ENCODE data around the gene TAMALIN.

TAMALIN gene

GRCh38 chr12:52003591-52003990 lies 3.2 kb upstream of the TAMALIN start:
- H3K27ac Mint-ChIP-seq = peak overlapping the region; percentile 63
- H3K27me3 Mint-ChIP-seq = peaks cover 15% of the 10 kb centered on the region
- no peak for DNase-seq
- no peak overlapping the region for H3K4me3 Mint-ChIP-seq
- H3K4me1 Mint-ChIP-seq (ENCODE audit: low read depth) = peaks cover 21% of the 10 kb centered on the region
- H3K36me3 Mint-ChIP-seq (ENCODE audit: low read depth) = no peaks in the 10 kb centered on the region
- H3K9me3 Mint-ChIP-seq = no peaks in the 10 kb centered on the region

- Mint-ChIP-seq H3K27me3 (peaks cover 15% of the 10 kb centered on the region), H3K9me3 (no peaks in the 10 kb centered on the region), H3K27ac (no peak overlapping the region), H3K4me1 (ENCODE audit: low read depth) (peaks cover 21% of the 10 kb centered on the region), H3K4me3 (no peak overlapping the region), H3K36me3 (ENCODE audit: low read depth) (no peaks in the 10 kb centered on the region)
- DNase-seq = no peak
Measured at GRCh38 chr12:52004042-52004648, 2.6 kb upstream of the TAMALIN start.

- DNase-seq = no peak
- H3K36me3 Mint-ChIP-seq (ENCODE audit: low read depth) = peaks cover 5% of the 10 kb centered on the region
- no peak overlapping the region for H3K27ac Mint-ChIP-seq
- peaks cover 15% of the 10 kb centered on the region for H3K27me3 Mint-ChIP-seq
- peaks cover 18% of the 10 kb centered on the region for H3K4me1 Mint-ChIP-seq (ENCODE audit: low read depth)
- peak overlapping the region; percentile 75 for H3K4me3 Mint-ChIP-seq
- no peaks in the 10 kb centered on the region for H3K9me3 Mint-ChIP-seq
Measured at GRCh38 chr12:52005218-52005902, 1.4 kb upstream of the TAMALIN start.

GRCh38 chr12:52005903-52006703 lies 643 bp upstream of the TAMALIN start:
- DNase-seq = no peak
- Mint-ChIP-seq H3K27me3 (peaks cover 15% of the 10 kb centered on the region), H3K4me1 (ENCODE audit: low read depth) (peaks cover 18% of the 10 kb centered on the region), H3K4me3 (peak overlapping the region; percentile 75), H3K27ac (peak overlapping the region; percentile 77), H3K9me3 (no peaks in the 10 kb centered on the region), H3K36me3 (ENCODE audit: low read depth) (peaks cover 12% of the 10 kb centered on the region)

- H3K36me3 Mint-ChIP-seq (ENCODE audit: low read depth) = peaks cover 22% of the 10 kb centered on the region
- H3K4me3 Mint-ChIP-seq = peak overlapping the region; percentile 83
- no peaks in the 10 kb centered on the region for H3K9me3 Mint-ChIP-seq
- H3K27me3 Mint-ChIP-seq = peaks cover 15% of the 10 kb centered on the region
- peak overlapping the region; percentile 87 for H3K27ac Mint-ChIP-seq
- H3K4me1 Mint-ChIP-seq (ENCODE audit: low read depth) = peaks cover 18% of the 10 kb centered on the region
- peak; percentile 74 for DNase-seq
Measured at GRCh38 chr12:52007158-52007921, 594 bp downstream of the TAMALIN start.

- H3K4me3 Mint-ChIP-seq = peak overlapping the region; percentile 83
- peaks cover 18% of the 10 kb centered on the region for H3K4me1 Mint-ChIP-seq (ENCODE audit: low read depth)
- H3K36me3 Mint-ChIP-seq (ENCODE audit: low read depth) = peaks cover 27% of the 10 kb centered on the region
- no peaks in the 10 kb centered on the region for H3K9me3 Mint-ChIP-seq
- DNase-seq = no peak
- peak overlapping the region; percentile 69 for H3K27ac Mint-ChIP-seq
- peaks cover 15% of the 10 kb centered on the region for H3K27me3 Mint-ChIP-seq
Measured at GRCh38 chr12:52007982-52008510, 1.3 kb downstream of the TAMALIN start.

- no peak overlapping the region for H3K4me3 Mint-ChIP-seq
- peaks cover 35% of the 10 kb centered on the region for H3K36me3 Mint-ChIP-seq (ENCODE audit: low read depth)
- H3K9me3 Mint-ChIP-seq = no peaks in the 10 kb centered on the region
- no peak overlapping the region for H3K27ac Mint-ChIP-seq
- DNase-seq = no peak
- peaks cover 18% of the 10 kb centered on the region for H3K4me1 Mint-ChIP-seq (ENCODE audit: low read depth)
- H3K27me3 Mint-ChIP-seq = peaks cover 15% of the 10 kb centered on the region
Measured at GRCh38 chr12:52009081-52009751, 2.5 kb downstream of the TAMALIN start.

- peaks cover 14% of the 10 kb centered on the region for H3K27me3 Mint-ChIP-seq
- DNase-seq = no peak
- peak overlapping the region; percentile 14 for H3K27ac Mint-ChIP-seq
- H3K36me3 Mint-ChIP-seq (ENCODE audit: low read depth) = peaks cover 37% of the 10 kb centered on the region
- H3K9me3 Mint-ChIP-seq = no peaks in the 10 kb centered on the region
- H3K4me1 Mint-ChIP-seq (ENCODE audit: low read depth) = peaks cover 18% of the 10 kb centered on the region
- H3K4me3 Mint-ChIP-seq = no peak overlapping the region
Measured at GRCh38 chr12:52010152-52010622, 3.4 kb downstream of the TAMALIN start.

- Mint-ChIP-seq H3K27ac (no peak overlapping the region), H3K4me3 (no peak overlapping the region), H3K36me3 (ENCODE audit: low read depth) (peaks cover 40% of the 10 kb centered on the region), H3K4me1 (ENCODE audit: low read depth) (peaks cover 14% of the 10 kb centered on the region), H3K27me3 (peaks cover 6% of the 10 kb centered on the region), H3K9me3 (no peaks in the 10 kb centered on the region)
- DNase-seq = no peak
Measured at GRCh38 chr12:52010692-52011601, 4.2 kb downstream of the TAMALIN start.

- Mint-ChIP-seq H3K27me3 (no peaks in the 10 kb centered on the region), H3K4me1 (ENCODE audit: low read depth) (peaks cover 9% of the 10 kb centered on the region), H3K36me3 (ENCODE audit: low read depth) (peaks cover 41% of the 10 kb centered on the region), H3K9me3 (no peaks in the 10 kb centered on the region), H3K27ac (no peak overlapping the region), H3K4me3 (no peak overlapping the region)
- no peak for DNase-seq
Measured at GRCh38 chr12:52011602-52012214, 5.0 kb downstream of the TAMALIN start.

- DNase-seq = no peak
- H3K9me3 Mint-ChIP-seq = no peaks in the 10 kb centered on the region
- H3K27ac Mint-ChIP-seq = no peak overlapping the region
- H3K4me1 Mint-ChIP-seq (ENCODE audit: low read depth) = no peaks in the 10 kb centered on the region
- no peaks in the 10 kb centered on the region for H3K27me3 Mint-ChIP-seq
- peaks cover 41% of the 10 kb centered on the region for H3K36me3 Mint-ChIP-seq (ENCODE audit: low read depth)
- no peak overlapping the region for H3K4me3 Mint-ChIP-seq
Measured at GRCh38 chr12:52013626-52014310, 7.0 kb downstream of the TAMALIN start.
